Gastrocnemius medialis (tissue), 4 donors: ENCODE measurements around the gene KIF5B.

Experiments
- CTCF ChIP-seq, 5 experiments: fragments of 450-650 bp in 3 of 5; fragments of 200-600 bp in 2 of 5; sonication (generic) in 2 of 5; IDR thresholded peaks in 4 of 5; conservative IDR thresholded peaks in 1 of 5; 1 replicate in 4 of 5; 2 replicates in 1 of 5; pipeline ENCODE4 v1.5.1; 2016 to 2019; ENCODE audit warnings: antibody characterized with exemption in 5 of 5, mild to moderate bottlenecking in 3 of 5, moderate library complexity in 3 of 5
- POLR2A ChIP-seq, 2 donors: fragments of 450-650 bp; IDR thresholded peaks; one replicate each; pipeline ENCODE4 v1.6.1; 2017; ENCODE audit warnings: antibody characterized with exemption in 2 of 2, mild to moderate bottlenecking in 2 of 2, moderate library complexity in 2 of 2

GRCh38 chr10:32048282-32048681, 7.9 kb downstream of the KIF5B start:
- TF ChIP-seq POLR2A (IDR thresholded peaks at IDR 0.05), result no peak
- TF ChIP-seq CTCF (IDR thresholded peaks at IDR 0.05 in 4 of 5, conservative IDR thresholded peaks at IDR 0.05 in 1 of 5), result no peak
